NB4 (cell line): ENCODE results near the gene UGT1A3.

Source experiments
- POLR2A ChIP-seq: IDR thresholded peaks from 2 replicates; pipeline ENCODE4 v1.6.1; 2011; ENCODE audit warnings: mild to moderate bottlenecking; ENCODE audit not compliant: insufficient read length; ENCODE audit errors: extremely low read depth
- TF ChIP-seq, protein P1 (sequence below): IDR thresholded peaks from one replicate; pipeline ENCODE4 v1.5.1; 2012; ENCODE audit warnings: low read depth, low read length
- TF ChIP-seq, protein P2 (sequence below): IDR thresholded peaks from 2 replicates; pipeline ENCODE4 v1.6.1; 2011; ENCODE audit warnings: low read depth, low read length

DNA sequence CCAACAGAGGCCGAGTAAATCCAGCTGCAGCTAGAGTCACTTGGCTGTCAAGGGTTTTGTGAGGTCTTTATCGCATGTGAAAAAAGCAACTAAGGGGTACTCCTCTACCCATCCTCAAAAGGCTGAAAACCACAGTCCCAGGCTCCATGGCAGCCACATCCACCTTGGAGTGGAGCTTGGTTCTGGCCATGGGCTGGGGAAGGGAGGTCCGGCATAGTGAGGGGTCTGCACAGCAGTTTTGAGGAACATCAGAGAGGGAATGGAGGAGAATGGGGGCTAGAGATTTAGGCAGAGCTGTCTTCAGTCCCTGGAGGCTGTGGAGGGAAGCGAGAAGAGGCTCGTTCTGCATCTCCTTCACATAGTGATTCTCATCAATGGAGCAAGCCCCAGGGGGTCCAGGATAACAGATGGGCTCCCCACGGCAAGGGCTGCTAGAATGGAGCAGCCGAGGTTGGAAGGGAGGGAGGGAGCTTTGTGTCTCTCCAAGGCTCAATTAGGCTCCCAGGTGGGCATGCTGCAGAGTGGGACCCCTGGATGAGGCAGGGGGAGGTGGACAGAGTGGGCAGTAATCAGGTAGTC, 70.3 kb downstream of the UGT1A3 start:
- TF ChIP-seq, protein P1, sequence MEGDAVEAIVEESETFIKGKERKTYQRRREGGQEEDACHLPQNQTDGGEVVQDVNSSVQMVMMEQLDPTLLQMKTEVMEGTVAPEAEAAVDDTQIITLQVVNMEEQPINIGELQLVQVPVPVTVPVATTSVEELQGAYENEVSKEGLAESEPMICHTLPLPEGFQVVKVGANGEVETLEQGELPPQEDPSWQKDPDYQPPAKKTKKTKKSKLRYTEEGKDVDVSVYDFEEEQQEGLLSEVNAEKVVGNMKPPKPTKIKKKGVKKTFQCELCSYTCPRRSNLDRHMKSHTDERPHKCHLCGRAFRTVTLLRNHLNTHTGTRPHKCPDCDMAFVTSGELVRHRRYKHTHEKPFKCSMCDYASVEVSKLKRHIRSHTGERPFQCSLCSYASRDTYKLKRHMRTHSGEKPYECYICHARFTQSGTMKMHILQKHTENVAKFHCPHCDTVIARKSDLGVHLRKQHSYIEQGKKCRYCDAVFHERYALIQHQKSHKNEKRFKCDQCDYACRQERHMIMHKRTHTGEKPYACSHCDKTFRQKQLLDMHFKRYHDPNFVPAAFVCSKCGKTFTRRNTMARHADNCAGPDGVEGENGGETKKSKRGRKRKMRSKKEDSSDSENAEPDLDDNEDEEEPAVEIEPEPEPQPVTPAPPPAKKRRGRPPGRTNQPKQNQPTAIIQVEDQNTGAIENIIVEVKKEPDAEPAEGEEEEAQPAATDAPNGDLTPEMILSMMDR, result no peak
- no peak for TF ChIP-seq POLR2A
- TF ChIP-seq, protein P2, sequence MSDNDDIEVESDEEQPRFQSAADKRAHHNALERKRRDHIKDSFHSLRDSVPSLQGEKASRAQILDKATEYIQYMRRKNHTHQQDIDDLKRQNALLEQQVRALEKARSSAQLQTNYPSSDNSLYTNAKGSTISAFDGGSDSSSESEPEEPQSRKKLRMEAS, result no peak
